HepG2 (cell line): ENCODE results near the gene FOSB. TPM values are rescaled to one million over a fixed set of nuclear protein-coding genes. Genes with fewer than 3 reads are reported as not detected.
A peak's percentile ranks its signal among the peaks of the same experiment; 100 is the strongest.

Source experiments
- CREM ChIP-seq, 2 experiments: sonication (generic) in 1 of 2; formaldehyde crosslinking in 1 of 2; IDR thresholded peaks; 2 replicates each; pipeline versions ENCODE4 v1.4.0 to v1.6.1; 2016 to 2020; ENCODE audit warnings: antibody characterized with exemption in 1 of 2, mild to moderate bottlenecking in 1 of 2, missing genetic modification reagents in 1 of 2
- HIVEP1 ChIP-seq: sonication (generic); formaldehyde crosslinking; IDR thresholded peaks from 2 replicates; pipeline ENCODE4 v1.4.0; 2020; ENCODE audit warnings: mild to moderate bottlenecking, missing genetic modification reagents
- KLF16 ChIP-seq, 2 experiments: sonication (generic) in 1 of 2; formaldehyde crosslinking in 1 of 2; IDR thresholded peaks; 2 replicates each; pipeline versions ENCODE4 v1.6.1 to v1.8.0; 2016 to 2023; ENCODE audit warnings: missing genetic modification reagents in 2 of 2, missing compliant biosample characterization in 1 of 2
- RBM39 ChIP-seq: fragments of 200-400 bp; formaldehyde crosslinking; IDR thresholded peaks from one replicate; pipeline ENCODE4 v1.6.1; 2018; ENCODE audit warnings: antibody characterized with exemption, mild to moderate bottlenecking, low read depth, low read length; ENCODE audit not compliant: poor library complexity, severe bottlenecking
- STAT5B ChIP-seq: sonication (generic); formaldehyde crosslinking; IDR thresholded peaks from 2 replicates; pipeline ENCODE4 v1.4.0; 2020; ENCODE audit warnings: missing genetic modification reagents
- WIZ ChIP-seq: sonication (generic); formaldehyde crosslinking; IDR thresholded peaks from 2 replicates; pipeline ENCODE4 v1.5.1; 2020; ENCODE audit warnings: mild to moderate bottlenecking, missing genetic modification reagents
- ZBTB42 ChIP-seq: sonication (generic); formaldehyde crosslinking; IDR thresholded peaks from 2 replicates; pipeline ENCODE4 v1.5.0; 2020; ENCODE audit warnings: mild to moderate bottlenecking, missing genetic modification reagents
- ZBTB7B ChIP-seq: sonication (generic); formaldehyde crosslinking; IDR thresholded peaks from 2 replicates; pipeline ENCODE4 v1.4.0; 2020; ENCODE audit warnings: missing genetic modification reagents
- ZFP36L1 ChIP-seq: sonication (generic); formaldehyde crosslinking; IDR thresholded peaks from 2 replicates; pipeline ENCODE4 v1.8.0; 2022; ENCODE audit warnings: mild to moderate bottlenecking, missing genetic modification reagents, moderate library complexity
- ZNF644 ChIP-seq: IDR thresholded peaks from 2 replicates; pipeline ENCODE4 v1.6.1; 2016; ENCODE audit warnings: low read depth
- ZNF672 ChIP-seq: sonication (generic); formaldehyde crosslinking; IDR thresholded peaks from 2 replicates; pipeline ENCODE4 v1.8.1; 2022; ENCODE audit warnings: missing genetic modification reagents
- ZNF709 ChIP-seq: sonication (generic); formaldehyde crosslinking; IDR thresholded peaks from 2 replicates; pipeline ENCODE4 v1.5.0; 2020; ENCODE audit warnings: mild to moderate bottlenecking, missing genetic modification reagents
- ZNF713 ChIP-seq: sonication (generic); formaldehyde crosslinking; IDR thresholded peaks from 2 replicates; pipeline ENCODE4 v1.4.0; 2020; ENCODE audit warnings: mild to moderate bottlenecking, missing genetic modification reagents
- ZNF720 ChIP-seq: sonication (generic); formaldehyde crosslinking; IDR thresholded peaks from 2 replicates; pipeline ENCODE4 v1.4.0; 2020; ENCODE audit warnings: missing genetic modification reagents
- ZNF775 ChIP-seq: sonication (generic); formaldehyde crosslinking; IDR thresholded peaks from 2 replicates; pipeline ENCODE4 v1.4.0; 2020; ENCODE audit warnings: missing genetic modification reagents, mild to moderate bottlenecking, moderate library complexity, borderline replicate concordance
- ZNF83 ChIP-seq: sonication (generic); formaldehyde crosslinking; IDR thresholded peaks from 2 replicates; pipeline ENCODE4 v1.4.0; 2020; ENCODE audit warnings: missing genetic modification reagents, mild to moderate bottlenecking, borderline replicate concordance
- polyA plus RNA-seq, 8 experiments: library from polyadenylated mRNA; depleted of rRNA in 3 of 8; stranded (reverse) in 7 of 8; unstranded in 1 of 8; fragments of >200 nt; fragmentation: Illumina TruSeq in 4 of 8; extraction: Trizol in 4 of 8; gene quantifications; 2 replicates each; pipeline versions ENCODE4 v1.2.1 to v1.2.3, GENCODE V29; 2011 to 2016; ENCODE audit warnings: low read depth in 4 of 8, missing spikeins in 1 of 8, mixed read lengths in 1 of 8; ENCODE audit not compliant: insufficient read depth in 1 of 8
- total RNA-seq, 5 experiments: library from RNA; depleted of rRNA; stranded (reverse); fragments of >200 nt; fragmentation: Illumina TruSeq; extraction: Trizol; gene quantifications; 2 replicates each; pipeline ENCODE4 v1.2.3, GENCODE V29; 2016; ENCODE audit warnings: low read depth in 1 of 5
- TF ChIP-seq, protein P1 (sequence below): sonication (generic); formaldehyde crosslinking; IDR thresholded peaks from 2 replicates; pipeline ENCODE4 v1.4.0; 2020; ENCODE audit warnings: missing genetic modification reagents, borderline replicate concordance
- TF ChIP-seq, protein P2 (sequence below): sonication (generic); formaldehyde crosslinking; IDR thresholded peaks from 2 replicates; pipeline ENCODE4 v1.5.0; 2020; ENCODE audit warnings: mild to moderate bottlenecking, missing genetic modification reagents, borderline replicate concordance
- TF ChIP-seq, protein P3 (sequence below): sonication (generic); formaldehyde crosslinking; conservative IDR thresholded peaks from 2 replicates; pipeline ENCODE4 v1.8.0; 2022; ENCODE audit warnings: low read depth, missing genetic modification reagents
- TF ChIP-seq, protein P4 (sequence below): sonication (generic); formaldehyde crosslinking; IDR thresholded peaks from 2 replicates; pipeline ENCODE4 v1.4.0; 2020; ENCODE audit warnings: missing genetic modification reagents, borderline replicate concordance

Gene FOSB
- total and polyA plus RNA-seq, 2 of the 13 experiments (the other 11 are each of a cell fraction or from before 2014, with no cell fraction given): 2.8 to 6.0 TPM

DNA sequence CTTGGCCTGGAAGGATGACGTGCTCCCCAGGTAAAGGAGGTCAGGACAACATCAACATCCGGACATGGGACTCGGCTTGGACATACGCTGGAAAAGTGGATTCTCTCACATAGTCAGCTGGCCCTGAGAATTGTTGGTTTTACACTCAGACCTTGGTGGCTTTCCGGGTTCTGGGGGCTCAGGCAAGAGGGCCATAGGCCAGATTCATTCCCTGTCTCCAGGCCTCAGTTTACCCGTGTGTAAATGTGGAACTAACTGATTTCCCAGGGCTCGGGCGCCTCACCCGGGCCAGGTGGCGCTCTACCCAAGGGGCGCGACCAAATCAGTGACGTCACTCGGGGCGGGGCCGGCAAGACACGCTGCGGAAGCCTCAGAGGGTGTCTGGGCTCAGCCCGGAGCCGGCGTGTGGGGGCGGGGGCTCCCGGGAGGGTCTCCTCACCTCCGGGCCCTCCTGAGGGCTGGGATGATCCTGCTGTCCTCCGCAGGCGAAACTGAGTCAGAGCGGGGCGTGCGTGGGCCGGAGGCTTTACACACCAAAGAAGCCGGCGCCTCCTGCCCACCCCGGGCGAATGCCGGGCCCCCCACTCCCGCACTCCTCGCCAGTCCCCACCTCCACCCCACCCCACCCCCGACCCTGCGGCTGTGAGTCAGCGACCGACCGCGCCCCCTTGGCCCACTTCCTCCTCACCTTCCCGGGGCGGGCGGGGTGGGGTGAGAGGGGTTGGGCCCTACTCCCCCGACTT, 38.6 kb downstream of the FOSB start (continued):
- TF ChIP-seq, protein P1, sequence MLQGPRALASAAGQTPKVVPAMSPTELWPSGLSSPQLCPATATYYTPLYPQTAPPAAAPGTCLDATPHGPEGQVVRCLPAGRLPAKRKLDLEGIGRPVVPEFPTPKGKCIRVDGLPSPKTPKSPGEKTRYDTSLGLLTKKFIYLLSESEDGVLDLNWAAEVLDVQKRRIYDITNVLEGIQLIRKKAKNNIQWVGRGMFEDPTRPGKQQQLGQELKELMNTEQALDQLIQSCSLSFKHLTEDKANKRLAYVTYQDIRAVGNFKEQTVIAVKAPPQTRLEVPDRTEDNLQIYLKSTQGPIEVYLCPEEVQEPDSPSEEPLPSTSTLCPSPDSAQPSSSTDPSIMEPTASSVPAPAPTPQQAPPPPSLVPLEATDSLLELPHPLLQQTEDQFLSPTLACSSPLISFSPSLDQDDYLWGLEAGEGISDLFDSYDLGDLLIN (CRISPR knock-in tag): no peak
- no peak for TF ChIP-seq ZBTB42
- no peak for TF ChIP-seq ZNF672 (CRISPR knock-in tag)
- no peak for TF ChIP-seq ZNF644 (CRISPR knock-in tag)
- no peak for TF ChIP-seq RBM39
- TF ChIP-seq ZNF713 (CRISPR knock-in tag): no peak
- TF ChIP-seq WIZ (CRISPR knock-in tag): no peak
- peak; percentile 34; the same call in 1 of the 2 replicates for TF ChIP-seq HIVEP1 (CRISPR knock-in tag)
- TF ChIP-seq ZNF709 (CRISPR knock-in tag): no peak
- no peak for TF ChIP-seq ZFP36L1 (CRISPR knock-in tag)
- TF ChIP-seq, protein P2, sequence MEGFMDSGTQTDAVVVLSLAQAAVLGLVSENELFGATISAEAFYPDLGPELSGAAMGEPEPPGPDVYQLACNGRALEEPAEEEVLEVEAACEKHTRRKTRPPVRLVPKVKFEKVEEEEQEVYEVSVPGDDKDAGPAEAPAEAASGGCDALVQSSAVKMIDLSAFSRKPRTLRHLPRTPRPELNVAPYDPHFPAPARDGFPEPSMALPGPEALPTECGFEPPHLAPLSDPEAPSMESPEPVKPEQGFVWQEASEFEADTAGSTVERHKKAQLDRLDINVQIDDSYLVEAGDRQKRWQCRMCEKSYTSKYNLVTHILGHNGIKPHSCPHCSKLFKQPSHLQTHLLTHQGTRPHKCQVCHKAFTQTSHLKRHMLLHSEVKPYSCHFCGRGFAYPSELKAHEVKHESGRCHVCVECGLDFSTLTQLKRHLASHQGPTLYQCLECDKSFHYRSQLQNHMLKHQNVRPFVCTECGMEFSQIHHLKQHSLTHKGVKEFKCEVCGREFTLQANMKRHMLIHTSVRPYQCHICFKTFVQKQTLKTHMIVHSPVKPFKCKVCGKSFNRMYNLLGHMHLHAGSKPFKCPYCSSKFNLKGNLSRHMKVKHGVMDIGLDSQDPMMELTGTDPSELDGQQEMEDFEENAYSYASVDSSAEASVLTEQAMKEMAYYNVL (CRISPR knock-in tag): peak; percentile 49; the same call in 1 of the 2 replicates
- peak; percentile 87 for TF ChIP-seq CREM (IDR thresholded peaks at IDR 0.05)
- no peak for TF ChIP-seq CREM (CRISPR knock-in tag; IDR thresholded peaks at IDR 0.05)
- TF ChIP-seq ZNF720 (CRISPR knock-in tag): no peak
- TF ChIP-seq ZBTB7B (CRISPR knock-in tag): peak; percentile 30
- TF ChIP-seq KLF16 (CRISPR knock-in tag; IDR thresholded peaks at IDR 0.05): peak in 1 of 2 experiments; percentile 48; a peak in 1 of 4 replicates
- TF ChIP-seq, protein P3, sequence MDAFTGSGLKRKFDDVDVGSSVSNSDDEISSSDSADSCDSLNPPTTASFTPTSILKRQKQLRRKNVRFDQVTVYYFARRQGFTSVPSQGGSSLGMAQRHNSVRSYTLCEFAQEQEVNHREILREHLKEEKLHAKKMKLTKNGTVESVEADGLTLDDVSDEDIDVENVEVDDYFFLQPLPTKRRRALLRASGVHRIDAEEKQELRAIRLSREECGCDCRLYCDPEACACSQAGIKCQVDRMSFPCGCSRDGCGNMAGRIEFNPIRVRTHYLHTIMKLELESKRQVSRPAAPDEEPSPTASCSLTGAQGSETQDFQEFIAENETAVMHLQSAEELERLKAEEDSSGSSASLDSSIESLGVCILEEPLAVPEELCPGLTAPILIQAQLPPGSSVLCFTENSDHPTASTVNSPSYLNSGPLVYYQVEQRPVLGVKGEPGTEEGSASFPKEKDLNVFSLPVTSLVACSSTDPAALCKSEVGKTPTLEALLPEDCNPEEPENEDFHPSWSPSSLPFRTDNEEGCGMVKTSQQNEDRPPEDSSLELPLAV (CRISPR knock-in tag): no peak
- TF ChIP-seq ZNF775: 0 out of 2 replicates have a peak, but pooled peaks have one; percentile 21
- no peak for TF ChIP-seq ZNF83 (CRISPR knock-in tag)
- TF ChIP-seq, protein P4, sequence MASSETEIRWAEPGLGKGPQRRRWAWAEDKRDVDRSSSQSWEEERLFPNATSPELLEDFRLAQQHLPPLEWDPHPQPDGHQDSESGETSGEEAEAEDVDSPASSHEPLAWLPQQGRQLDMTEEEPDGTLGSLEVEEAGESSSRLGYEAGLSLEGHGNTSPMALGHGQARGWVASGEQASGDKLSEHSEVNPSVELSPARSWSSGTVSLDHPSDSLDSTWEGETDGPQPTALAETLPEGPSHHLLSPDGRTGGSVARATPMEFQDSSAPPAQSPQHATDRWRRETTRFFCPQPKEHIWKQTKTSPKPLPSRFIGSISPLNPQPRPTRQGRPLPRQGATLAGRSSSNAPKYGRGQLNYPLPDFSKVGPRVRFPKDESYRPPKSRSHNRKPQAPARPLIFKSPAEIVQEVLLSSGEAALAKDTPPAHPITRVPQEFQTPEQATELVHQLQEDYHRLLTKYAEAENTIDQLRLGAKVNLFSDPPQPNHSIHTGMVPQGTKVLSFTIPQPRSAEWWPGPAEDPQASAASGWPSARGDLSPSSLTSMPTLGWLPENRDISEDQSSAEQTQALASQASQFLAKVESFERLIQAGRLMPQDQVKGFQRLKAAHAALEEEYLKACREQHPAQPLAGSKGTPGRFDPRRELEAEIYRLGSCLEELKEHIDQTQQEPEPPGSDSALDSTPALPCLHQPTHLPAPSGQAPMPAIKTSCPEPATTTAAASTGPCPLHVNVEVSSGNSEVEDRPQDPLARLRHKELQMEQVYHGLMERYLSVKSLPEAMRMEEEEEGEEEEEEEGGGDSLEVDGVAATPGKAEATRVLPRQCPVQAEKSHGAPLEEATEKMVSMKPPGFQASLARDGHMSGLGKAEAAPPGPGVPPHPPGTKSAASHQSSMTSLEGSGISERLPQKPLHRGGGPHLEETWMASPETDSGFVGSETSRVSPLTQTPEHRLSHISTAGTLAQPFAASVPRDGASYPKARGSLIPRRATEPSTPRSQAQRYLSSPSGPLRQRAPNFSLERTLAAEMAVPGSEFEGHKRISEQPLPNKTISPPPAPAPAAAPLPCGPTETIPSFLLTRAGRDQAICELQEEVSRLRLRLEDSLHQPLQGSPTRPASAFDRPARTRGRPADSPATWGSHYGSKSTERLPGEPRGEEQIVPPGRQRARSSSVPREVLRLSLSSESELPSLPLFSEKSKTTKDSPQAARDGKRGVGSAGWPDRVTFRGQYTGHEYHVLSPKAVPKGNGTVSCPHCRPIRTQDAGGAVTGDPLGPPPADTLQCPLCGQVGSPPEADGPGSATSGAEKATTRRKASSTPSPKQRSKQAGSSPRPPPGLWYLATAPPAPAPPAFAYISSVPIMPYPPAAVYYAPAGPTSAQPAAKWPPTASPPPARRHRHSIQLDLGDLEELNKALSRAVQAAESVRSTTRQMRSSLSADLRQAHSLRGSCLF (CRISPR knock-in tag): no peak
- TF ChIP-seq STAT5B (CRISPR knock-in tag): no peak
